GM18907 (cell line): ENCODE data around the gene PPFIA2.

Experiments
- ATAC-seq: cut with Tn5 transposase; IDR thresholded peaks from one replicate; pipeline ENCODE4 v1.9.1; 2021; ENCODE audit warnings: mild to moderate bottlenecking, moderate library complexity; ENCODE audit not compliant: unreplicated experiment

PPFIA2 gene

GRCh38 chr12:81465191-81465590, 294.0 kb downstream of the PPFIA2 start:
- ATAC-seq = no peak

- no peak for ATAC-seq
Observed at GRCh38 chr12:81461163-81461562, 298.0 kb downstream of the PPFIA2 start.

- no peak for ATAC-seq
Observed at GRCh38 chr12:81450920-81451739, 308.0 kb downstream of the PPFIA2 start.

- no peak for ATAC-seq
Observed at GRCh38 chr12:81441629-81442028, 317.5 kb downstream of the PPFIA2 start.

- no peak for ATAC-seq
Observed at GRCh38 chr12:81440001-81440400, 319.1 kb downstream of the PPFIA2 start.

GRCh38 chr12:81439344-81439743, 319.8 kb downstream of the PPFIA2 start:
- no peak for ATAC-seq

GRCh38 chr12:81417056-81417455, 342.1 kb downstream of the PPFIA2 start:
- ATAC-seq = no peak

GRCh38 chr12:81416571-81416970, 342.6 kb downstream of the PPFIA2 start:
- ATAC-seq = no peak

GRCh38 chr12:81414441-81414840, 344.7 kb downstream of the PPFIA2 start:
- no peak for ATAC-seq

- ATAC-seq = no peak
Observed at GRCh38 chr12:81412940-81413339, 346.2 kb downstream of the PPFIA2 start.

GRCh38 chr12:81403348-81403747, 355.8 kb downstream of the PPFIA2 start:
- no peak for ATAC-seq

- no peak for ATAC-seq
Observed at GRCh38 chr12:81401241-81401640, 357.9 kb downstream of the PPFIA2 start.

GRCh38 chr12:81400024-81400423, 359.1 kb downstream of the PPFIA2 start:
- no peak for ATAC-seq

- ATAC-seq = no peak
Observed at GRCh38 chr12:81395431-81395830, 363.7 kb downstream of the PPFIA2 start.

GRCh38 chr12:81389550-81390099, 369.5 kb downstream of the PPFIA2 start:
- no peak for ATAC-seq

- no peak for ATAC-seq
Observed at GRCh38 chr12:81386101-81386500, 373.0 kb downstream of the PPFIA2 start.

- no peak for ATAC-seq
Observed at GRCh38 chr12:81381951-81382350, 377.2 kb downstream of the PPFIA2 start.

- ATAC-seq = no peak
Observed at GRCh38 chr12:81378601-81379285, 380.4 kb downstream of the PPFIA2 start.

- ATAC-seq = no peak
Observed at GRCh38 chr12:81377771-81378170, 381.4 kb downstream of the PPFIA2 start.

- no peak for ATAC-seq
Observed at GRCh38 chr12:81375969-81376368, 383.2 kb downstream of the PPFIA2 start.

- no peak for ATAC-seq
Observed at GRCh38 chr12:81370456-81370855, 388.7 kb downstream of the PPFIA2 start.

- ATAC-seq = no peak
Observed at GRCh38 chr12:81369175-81369574, 390.0 kb downstream of the PPFIA2 start.
